ENCODE results near the gene TOX4. TPM values are rescaled to one million over a fixed set of nuclear protein-coding genes. Genes with fewer than 3 reads are reported as not detected.
"Not testable (repeated sequence)": the region's sequence is repeated elsewhere in the genome, so short reads cannot be mapped to it uniquely, and the experiment has no call there.

Gene TOX4
- total RNA-seq, 4 donors from 2014 or later, result 31.4 to 74.5 (median 61.7) TPM

DNA sequence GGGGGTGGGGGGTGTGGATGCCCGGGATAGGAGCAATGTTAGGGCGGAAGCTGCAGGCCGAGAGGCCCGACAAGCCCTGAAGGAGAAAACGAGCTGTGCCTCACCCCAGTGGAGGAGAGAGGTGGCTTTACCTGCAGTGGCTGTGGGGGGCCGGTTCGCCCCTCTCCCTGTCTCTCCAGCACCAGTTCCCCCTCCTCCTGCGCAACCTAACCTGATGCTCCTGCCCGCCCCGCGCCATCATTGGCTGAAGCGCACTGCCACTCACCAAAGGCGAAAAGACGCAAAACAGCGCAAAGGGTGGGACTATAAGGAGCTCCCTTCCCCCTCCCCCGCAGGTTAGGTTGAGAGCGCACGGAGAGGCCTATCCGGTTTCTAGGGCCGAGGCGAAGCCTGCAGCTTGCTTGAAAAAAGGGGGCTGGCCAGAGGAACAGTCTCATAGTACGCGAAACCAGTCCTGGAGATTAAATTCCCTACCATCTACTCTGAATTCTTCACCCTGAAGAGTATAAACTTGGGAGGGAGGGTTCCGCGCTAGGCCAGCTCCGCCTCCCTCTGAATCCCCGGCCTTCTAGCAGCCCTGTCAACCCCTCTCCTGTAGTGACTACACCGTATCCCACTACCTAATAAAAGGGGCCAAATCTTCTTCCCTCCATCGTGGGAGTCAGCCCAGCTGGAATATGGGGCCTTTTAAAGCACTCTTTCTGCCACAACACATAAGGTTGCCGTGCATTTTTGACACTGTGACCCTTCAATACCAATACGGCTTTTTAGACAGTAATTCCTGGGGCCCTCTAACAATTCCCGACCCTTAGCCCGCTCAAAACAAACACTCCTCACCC lies 39.7 kb upstream of the TOX4 start:
- Histone ChIP-seq H3K4me1 (peaks cover 0 to 18% (median 3%) of the 10 kb centered on the region in 4 donors), H3K27me3 (no peaks in the 10 kb centered on the region), H3K36me3 (no peaks in the 10 kb centered on the region), H3K4me3 (peak overlapping the region; percentile 63 to 99 (median 90)), H3K9me3 (no peaks in the 10 kb centered on the region), H3K27ac (peak overlapping the region; percentile 76 to 93 (median 84))
- peak; percentile 95 to 99 (median 98) for DNase-seq
- TF ChIP-seq, protein P1, sequence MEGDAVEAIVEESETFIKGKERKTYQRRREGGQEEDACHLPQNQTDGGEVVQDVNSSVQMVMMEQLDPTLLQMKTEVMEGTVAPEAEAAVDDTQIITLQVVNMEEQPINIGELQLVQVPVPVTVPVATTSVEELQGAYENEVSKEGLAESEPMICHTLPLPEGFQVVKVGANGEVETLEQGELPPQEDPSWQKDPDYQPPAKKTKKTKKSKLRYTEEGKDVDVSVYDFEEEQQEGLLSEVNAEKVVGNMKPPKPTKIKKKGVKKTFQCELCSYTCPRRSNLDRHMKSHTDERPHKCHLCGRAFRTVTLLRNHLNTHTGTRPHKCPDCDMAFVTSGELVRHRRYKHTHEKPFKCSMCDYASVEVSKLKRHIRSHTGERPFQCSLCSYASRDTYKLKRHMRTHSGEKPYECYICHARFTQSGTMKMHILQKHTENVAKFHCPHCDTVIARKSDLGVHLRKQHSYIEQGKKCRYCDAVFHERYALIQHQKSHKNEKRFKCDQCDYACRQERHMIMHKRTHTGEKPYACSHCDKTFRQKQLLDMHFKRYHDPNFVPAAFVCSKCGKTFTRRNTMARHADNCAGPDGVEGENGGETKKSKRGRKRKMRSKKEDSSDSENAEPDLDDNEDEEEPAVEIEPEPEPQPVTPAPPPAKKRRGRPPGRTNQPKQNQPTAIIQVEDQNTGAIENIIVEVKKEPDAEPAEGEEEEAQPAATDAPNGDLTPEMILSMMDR (IDR thresholded peaks at IDR 0.05), result no peak
- TF ChIP-seq POLR2A (IDR thresholded peaks at IDR 0.05), result peak in 1 of 2 donors; percentile 67

GRCh38 chr14:21440859-21441258 lies 36.1 kb upstream of the TOX4 start:
- Histone ChIP-seq H3K4me1 (peaks cover 0 to 13% (median under 1%) of the 10 kb centered on the region in 4 donors), H3K4me3 (no peak overlapping the region), H3K27ac (no peak overlapping the region), H3K9me3 (no peaks in the 10 kb centered on the region), H3K36me3 (no peaks in the 10 kb centered on the region), H3K27me3 (no peaks in the 10 kb centered on the region)
- TF ChIP-seq, protein P1 (IDR thresholded peaks at IDR 0.05), result no peak
- no peak for TF ChIP-seq POLR2A (IDR thresholded peaks at IDR 0.05)
- no peak for DNase-seq

- H3K9me3 ChIP-seq, H3K4me3 ChIP-seq, H3K36me3 ChIP-seq, DNase-seq, H3K27ac ChIP-seq, H3K4me1 ChIP-seq, H3K27me3 ChIP-seq: not testable (repeated sequence)
Observed at GRCh38 chr14:21442657-21443056, 34.3 kb upstream of the TOX4 start.

- peaks cover 0 to 14% (median 4%) of the 10 kb centered on the region in 4 donors for H3K4me1 ChIP-seq
- no peak for TF ChIP-seq POLR2A (IDR thresholded peaks at IDR 0.05)
- TF ChIP-seq, protein P1 (IDR thresholded peaks at IDR 0.05), result no peak
- H3K27ac ChIP-seq, result no peak overlapping the region
- H3K36me3 ChIP-seq, result no peaks in the 10 kb centered on the region
- H3K27me3 ChIP-seq, result no peaks in the 10 kb centered on the region
- no peak overlapping the region for H3K4me3 ChIP-seq
- DNase-seq, result no peak
- H3K9me3 ChIP-seq, result no peaks in the 10 kb centered on the region
Observed at GRCh38 chr14:21449899-21450216, 27.1 kb upstream of the TOX4 start.

DNA sequence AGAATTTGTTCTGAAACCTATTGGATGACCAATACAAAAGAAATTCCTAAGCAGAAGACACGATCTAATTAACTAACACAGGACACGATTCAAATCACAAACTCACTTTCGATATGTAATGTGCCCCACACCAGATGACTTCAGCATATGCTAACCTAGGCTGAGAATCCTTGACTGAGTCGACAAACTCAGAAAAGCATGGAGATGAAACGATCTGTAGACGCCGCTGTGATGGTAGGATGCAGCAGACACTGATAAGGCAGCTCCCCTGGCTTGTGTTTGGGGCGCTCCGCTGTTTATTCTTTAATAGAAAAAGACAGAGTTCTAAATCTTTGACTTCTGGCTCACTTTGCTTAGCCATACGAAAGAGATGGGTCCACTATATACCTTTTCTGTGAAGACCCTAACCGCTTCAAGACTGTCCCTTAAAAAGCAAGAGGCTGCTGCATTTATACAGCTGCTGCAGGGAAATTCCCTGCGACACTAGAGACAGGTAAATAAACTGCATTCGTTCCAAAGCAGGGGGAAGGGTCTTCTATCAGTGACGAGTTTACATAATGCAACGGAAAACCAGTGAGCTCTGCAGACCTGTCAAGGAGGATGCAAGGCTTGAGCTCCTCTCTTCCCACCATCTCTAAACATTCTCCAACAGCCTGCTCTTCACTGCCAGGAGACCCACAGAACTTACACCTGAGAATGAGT lies 22.0 kb upstream of the TOX4 start:
- Histone ChIP-seq H3K9me3 (no peaks in the 10 kb centered on the region), H3K4me1 (peaks cover 0 to 23% (median 5%) of the 10 kb centered on the region in 4 donors), H3K4me3 (peak overlapping the region; percentile 63 to 82 (median 74)), H3K27me3 (no peaks in the 10 kb centered on the region), H3K36me3 (peaks cover 0 to 8% (median 0%) of the 10 kb centered on the region in 3 donors), H3K27ac (peak overlapping the region; percentile 85 to 96 (median 94))
- TF ChIP-seq POLR2A (IDR thresholded peaks at IDR 0.05), result no peak
- TF ChIP-seq, protein P1 (IDR thresholded peaks at IDR 0.05), result no peak
- DNase-seq, result no peak

DNA sequence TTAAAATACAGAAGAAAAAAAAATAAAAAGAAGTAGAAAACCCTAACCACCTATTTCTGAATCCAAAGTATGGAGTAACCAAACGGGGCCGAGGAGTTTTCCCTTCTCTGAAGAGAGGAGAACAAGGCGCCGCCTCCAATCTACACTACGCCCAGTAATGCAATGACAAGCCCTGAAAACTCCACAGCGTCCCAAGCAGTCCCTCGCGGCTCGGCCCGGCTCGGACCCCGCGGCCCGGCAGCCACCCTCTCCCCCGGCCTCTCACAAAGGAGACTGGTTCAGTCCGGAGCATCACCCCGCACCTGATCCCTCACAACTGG lies 21.4 kb upstream of the TOX4 start:
- H3K4me1 ChIP-seq, result peaks cover 0 to 23% (median 5%) of the 10 kb centered on the region in 4 donors
- H3K27me3 ChIP-seq, result no peaks in the 10 kb centered on the region
- TF ChIP-seq, protein P1 (IDR thresholded peaks at IDR 0.05), result no peak
- no peak for TF ChIP-seq POLR2A (IDR thresholded peaks at IDR 0.05)
- no peaks in the 10 kb centered on the region for H3K9me3 ChIP-seq
- peaks cover 0 to 14% (median 0%) of the 10 kb centered on the region in 3 donors for H3K36me3 ChIP-seq
- no peak for DNase-seq
- H3K27ac ChIP-seq, result peak overlapping the region; percentile 85 to 96 (median 94)
- peak overlapping the region; percentile 63 to 82 (median 74) for H3K4me3 ChIP-seq
